Measurements from ENCODE around the gene LDHAL6A.

The LDHAL6A gene

DNA sequence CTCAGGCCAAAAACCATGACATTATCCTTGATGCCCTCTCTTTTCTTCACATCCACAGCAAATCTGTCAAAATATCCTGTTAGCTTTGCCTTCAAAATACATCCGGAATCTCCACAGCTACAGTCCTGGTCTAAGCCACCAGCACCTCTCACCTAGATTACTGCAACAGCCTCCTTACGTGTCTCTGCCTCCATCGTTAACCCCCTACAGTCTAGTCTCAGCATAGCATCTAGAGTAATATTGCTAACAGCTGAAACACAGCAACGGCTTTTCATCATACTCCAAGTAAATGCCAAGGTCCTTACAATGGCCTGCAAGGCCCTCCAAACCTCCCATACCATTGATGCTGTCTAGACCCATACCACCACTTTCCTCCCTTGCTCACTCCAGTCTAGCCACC, 66.7 kb downstream of the LDHAL6A start:
- no peak overlapping the region for H3K4me3 ChIP-seq (ENCODE audit: low read length)
- TF ChIP-seq, protein P1, sequence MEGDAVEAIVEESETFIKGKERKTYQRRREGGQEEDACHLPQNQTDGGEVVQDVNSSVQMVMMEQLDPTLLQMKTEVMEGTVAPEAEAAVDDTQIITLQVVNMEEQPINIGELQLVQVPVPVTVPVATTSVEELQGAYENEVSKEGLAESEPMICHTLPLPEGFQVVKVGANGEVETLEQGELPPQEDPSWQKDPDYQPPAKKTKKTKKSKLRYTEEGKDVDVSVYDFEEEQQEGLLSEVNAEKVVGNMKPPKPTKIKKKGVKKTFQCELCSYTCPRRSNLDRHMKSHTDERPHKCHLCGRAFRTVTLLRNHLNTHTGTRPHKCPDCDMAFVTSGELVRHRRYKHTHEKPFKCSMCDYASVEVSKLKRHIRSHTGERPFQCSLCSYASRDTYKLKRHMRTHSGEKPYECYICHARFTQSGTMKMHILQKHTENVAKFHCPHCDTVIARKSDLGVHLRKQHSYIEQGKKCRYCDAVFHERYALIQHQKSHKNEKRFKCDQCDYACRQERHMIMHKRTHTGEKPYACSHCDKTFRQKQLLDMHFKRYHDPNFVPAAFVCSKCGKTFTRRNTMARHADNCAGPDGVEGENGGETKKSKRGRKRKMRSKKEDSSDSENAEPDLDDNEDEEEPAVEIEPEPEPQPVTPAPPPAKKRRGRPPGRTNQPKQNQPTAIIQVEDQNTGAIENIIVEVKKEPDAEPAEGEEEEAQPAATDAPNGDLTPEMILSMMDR (IDR thresholded peaks at IDR 0.05; ENCODE audit: insufficient read depth, low read depth, low read length, missing control alignments), result peak; percentile 20
- peak; percentile 24 for DNase-seq (ENCODE audit: low read depth)

DNA sequence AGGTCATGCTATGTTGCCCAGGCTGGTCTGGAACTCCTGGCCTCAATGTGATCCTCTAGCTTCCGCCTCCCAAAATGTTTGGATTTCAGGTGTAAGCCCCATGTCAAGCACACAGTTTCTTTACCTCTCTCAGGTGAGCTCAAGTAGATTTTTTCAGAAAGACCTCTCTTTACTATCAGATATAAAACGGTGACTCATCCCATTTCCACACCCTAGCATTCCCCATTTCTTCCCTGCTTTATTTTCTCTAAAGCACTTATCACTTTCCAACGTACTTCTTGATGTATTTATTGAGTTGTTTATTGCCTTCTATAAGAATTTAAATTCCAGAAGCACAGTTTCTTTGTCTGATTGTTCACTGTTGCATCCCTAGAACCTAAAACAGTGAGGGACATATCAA, 67.4 kb downstream of the LDHAL6A start:
- no peak overlapping the region for H3K4me3 ChIP-seq (ENCODE audit: low read length)
- DNase-seq (ENCODE audit: low read depth), result peak; percentile 29
- TF ChIP-seq, protein P1 (IDR thresholded peaks at IDR 0.05; ENCODE audit: insufficient read depth, low read depth, low read length, missing control alignments), result no peak

DNA sequence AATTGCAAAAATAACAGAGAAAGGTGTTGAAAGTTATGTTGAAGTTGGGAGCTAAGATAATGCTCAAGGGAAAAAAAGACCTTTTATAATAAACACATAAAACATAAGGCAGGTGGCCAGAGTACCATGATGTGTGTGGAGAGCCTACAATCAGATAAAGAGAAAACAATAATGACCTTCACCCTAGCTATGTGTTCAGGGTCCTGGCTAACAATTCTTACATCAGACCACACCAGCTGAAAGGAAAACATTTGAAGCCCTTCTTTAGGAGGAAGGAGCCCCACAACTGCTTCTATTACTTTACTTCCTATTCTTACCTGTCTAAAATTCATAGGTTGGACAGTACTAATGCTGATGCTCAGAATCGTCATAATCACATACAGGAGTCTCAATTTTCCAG, 68.6 kb downstream of the LDHAL6A start:
- no peak for DNase-seq (ENCODE audit: low read depth)
- TF ChIP-seq, protein P1 (IDR thresholded peaks at IDR 0.05; ENCODE audit: insufficient read depth, low read depth, low read length, missing control alignments), result no peak
- H3K4me3 ChIP-seq (ENCODE audit: low read length), result no peak overlapping the region

DNA sequence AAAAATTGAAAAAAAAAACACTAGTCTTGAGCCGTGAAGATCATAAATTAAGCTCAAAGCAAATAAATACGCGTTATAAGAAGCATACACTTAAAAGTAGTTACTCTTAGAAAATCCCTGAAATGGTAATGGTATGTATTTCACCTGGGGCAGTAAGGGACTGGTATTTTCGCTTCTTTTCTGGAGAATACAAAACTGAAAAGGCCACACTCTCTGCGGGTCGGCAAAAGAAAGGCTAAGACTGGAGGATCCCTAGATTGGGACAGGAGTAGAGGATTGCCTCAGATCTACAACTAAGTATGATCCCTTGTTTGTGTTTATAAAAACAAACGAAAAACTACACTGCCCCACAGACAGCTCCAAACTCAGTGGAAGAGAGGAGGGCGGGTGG, 70.5 kb downstream of the LDHAL6A start:
- TF ChIP-seq, protein P1 (IDR thresholded peaks at IDR 0.05; ENCODE audit: insufficient read depth, low read depth, low read length, missing control alignments), result no peak
- DNase-seq (ENCODE audit: low read depth), result no peak
- H3K4me3 ChIP-seq (ENCODE audit: low read length), result peak overlapping the region; percentile 69

DNA sequence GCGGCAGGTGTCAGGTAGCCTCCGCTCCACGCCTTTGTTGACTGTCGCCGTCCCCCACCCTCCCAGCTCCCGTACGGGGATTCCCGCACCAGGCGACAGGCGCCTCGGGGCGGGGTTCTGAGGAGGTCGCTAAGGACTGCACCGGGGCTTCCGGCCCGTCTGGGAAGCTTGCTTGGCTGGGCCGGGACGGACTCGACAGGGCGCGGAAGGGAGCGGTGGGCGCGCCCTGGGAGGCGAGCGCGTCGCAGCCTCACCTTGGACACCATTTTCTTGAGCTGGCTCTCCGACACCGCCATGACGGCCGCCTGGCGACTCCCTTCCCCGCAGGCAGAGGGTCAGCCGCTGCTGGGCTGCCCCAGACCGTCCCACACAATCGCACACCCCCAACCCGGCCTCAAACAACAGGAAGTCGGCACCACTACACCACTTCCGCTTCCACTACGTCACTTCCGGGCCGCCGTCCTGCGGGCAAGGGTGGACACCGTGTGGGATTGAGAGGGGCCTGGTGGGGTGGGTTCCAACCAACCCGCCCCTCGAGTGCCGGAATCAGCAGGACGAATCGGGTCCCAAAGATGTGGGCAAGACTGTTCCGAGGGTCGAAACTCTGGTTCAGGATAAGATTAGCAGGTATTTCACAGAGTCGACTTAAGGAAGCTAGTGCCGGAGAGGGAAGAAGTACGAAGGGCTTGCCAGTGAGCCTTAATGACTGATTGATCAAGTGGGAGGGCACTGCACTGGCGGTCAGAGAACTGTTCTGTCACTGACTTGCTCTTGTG, 71.1 kb downstream of the LDHAL6A start, which contains the start of gene TSG101:
TSS of gene TSG101 (minus strand) at position 422 of the 776 bp plus-strand sequence. CDS start at position 296, 126 bp downstream.
- peak within 1 kb of the TSS; percentile 69 for H3K4me3 ChIP-seq (ENCODE audit: low read length)
- peak; percentile 93 for DNase-seq (ENCODE audit: low read depth)
- TF ChIP-seq, protein P1 (IDR thresholded peaks at IDR 0.05; ENCODE audit: insufficient read depth, low read depth, low read length, missing control alignments), result no peak

DNA sequence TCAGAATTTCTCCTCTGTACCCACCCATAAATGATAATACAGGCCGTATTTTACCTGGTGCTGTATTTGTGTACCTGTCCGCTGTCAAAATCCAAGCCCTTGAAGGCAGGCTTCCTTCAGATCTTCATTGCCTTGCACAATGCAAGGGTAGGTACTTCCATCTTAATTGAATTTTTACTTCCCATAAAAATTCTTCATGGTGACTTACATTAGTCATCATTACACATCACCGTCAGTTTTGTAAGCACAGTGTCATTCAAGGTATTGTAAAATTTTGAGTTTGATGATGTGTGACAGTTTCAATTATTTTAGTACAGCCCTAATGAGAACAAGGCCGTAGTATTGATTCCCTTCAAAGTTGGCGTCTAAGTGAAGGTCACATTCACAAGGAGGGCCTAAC, 71.9 kb downstream of the LDHAL6A start:
- peak; percentile 71 for DNase-seq (ENCODE audit: low read depth)
- H3K4me3 ChIP-seq (ENCODE audit: low read length), result peak overlapping the region; percentile 69
- TF ChIP-seq, protein P1 (IDR thresholded peaks at IDR 0.05; ENCODE audit: insufficient read depth, low read depth, low read length, missing control alignments), result no peak
